Right lobe of liver (tissue), 4 donors: Measurements from ENCODE around the gene INTS1.

Source experiments
- CTCF ChIP-seq, 4 donors: fragments of 200-600 bp in 3 of 4; fragments of 450-650 bp in 1 of 4; IDR thresholded peaks; one replicate each; pipeline versions ENCODE4 v1.5.1 to v1.8.0; 2016 to 2022; ENCODE audit warnings: antibody characterized with exemption in 4 of 4, mild to moderate bottlenecking in 2 of 4
- POLR2A ChIP-seq: fragments of 450-650 bp; IDR thresholded peaks from one replicate; pipeline ENCODE4 v1.6.1; 2017; ENCODE audit warnings: antibody characterized with exemption, mild to moderate bottlenecking
- donor health status: DM: no; HTN: no; CAD: no.
- donor health status: DM: no; HTN: no; CAD: no.
- donor health status: DM: no; HTN: yes; CAD: no.

GRCh38 chr7:1505731-1506550 is 1.8 kb upstream of the INTS1 start:
- TF ChIP-seq CTCF (IDR thresholded peaks at IDR 0.05) (no peak), POLR2A (no peak)
